GM18508 (cell line): Measurements from ENCODE around the gene LHX8.
"Not testable (repeated sequence)": the region's sequence is repeated elsewhere in the genome, so short reads cannot be mapped to it uniquely, and the experiment has no call there.

Experiments used
- ATAC-seq: cut with Tn5 transposase; IDR thresholded peaks from one replicate; pipeline ENCODE4 v1.9.1; 2021; ENCODE audit warnings: moderate number of reproducible peaks; ENCODE audit not compliant: insufficient read depth, unreplicated experiment

LHX8 gene

GRCh38 chr1:75133750-75134646 is at the start of gene LHX8:
TSS of gene LHX8 (plus strand) at chr1:75134388. CDS start at chr1:75136615, 2,227 bp downstream.
- no peak for ATAC-seq

GRCh38 chr1:75085931-75086330 is 48.3 kb upstream of the LHX8 start:
- no peak for ATAC-seq

GRCh38 chr1:75087278-75087677 is 46.9 kb upstream of the LHX8 start:
- no peak for ATAC-seq

GRCh38 chr1:75092141-75092540 is 42.0 kb upstream of the LHX8 start:
- ATAC-seq = no peak

- no peak for ATAC-seq
These were observed 36.5 kb upstream of the LHX8 start for GRCh38 chr1:75097654-75098053.

- ATAC-seq = no peak
These were observed 34.6 kb upstream of the LHX8 start for GRCh38 chr1:75099581-75099980.

- no peak for ATAC-seq
These were observed 33.6 kb upstream of the LHX8 start for GRCh38 chr1:75100481-75101092.

GRCh38 chr1:75112362-75112951 is 21.7 kb upstream of the LHX8 start:
- ATAC-seq = not testable (repeated sequence)

- peak; percentile 55 for ATAC-seq
These were observed 18.5 kb upstream of the LHX8 start for GRCh38 chr1:75115654-75116053.

- no peak for ATAC-seq
These were observed 10.4 kb upstream of the LHX8 start for GRCh38 chr1:75123756-75124155.

- no peak for ATAC-seq
These were observed 9.7 kb upstream of the LHX8 start for GRCh38 chr1:75124510-75124909.

GRCh38 chr1:75125161-75125726 is 8.9 kb upstream of the LHX8 start:
- no peak for ATAC-seq

- no peak for ATAC-seq
These were observed 7.5 kb upstream of the LHX8 start for GRCh38 chr1:75126611-75127101.

- ATAC-seq = no peak
These were observed 6.1 kb upstream of the LHX8 start for GRCh38 chr1:75127916-75128717.

- no peak for ATAC-seq
These were observed 4.6 kb upstream of the LHX8 start for GRCh38 chr1:75129660-75129982.

GRCh38 chr1:75129983-75130789 is 4.0 kb upstream of the LHX8 start:
- no peak for ATAC-seq

- no peak for ATAC-seq
These were observed 3.2 kb upstream of the LHX8 start for GRCh38 chr1:75130865-75131564.

- ATAC-seq = no peak
These were observed 2.5 kb upstream of the LHX8 start for GRCh38 chr1:75131565-75132241.
